Lung (tissue), 12 donors: ENCODE data around the gene CLDN4. TPM values are rescaled to one million over a fixed set of nuclear protein-coding genes. Genes with fewer than 3 reads are reported as not detected.

Experiments
- ATAC-seq: fragments of 200-7000 bp; cut with Tn5 transposase; one replicate; pipeline ENCODE4 v1.9.1; 2020; ENCODE audit warnings: moderate number of reproducible peaks; ENCODE audit not compliant: insufficient read depth, low FRiP score
- DNase-seq, 3 donors: peaks; one replicate each; pipeline ENCODE4 v3.0.0-alpha.2; 2013 to 2017
- H3K27ac ChIP-seq, 2 donors: one replicate each; pipeline ENCODE4 v1.5.1; 2013; ENCODE audit warnings: mild to moderate bottlenecking in 2 of 2, moderate library complexity in 2 of 2, control low read depth in 1 of 2, inconsistent platforms in 1 of 2, low read depth in 1 of 2, low read length in 1 of 2
- H3K27me3 ChIP-seq, 3 donors: one replicate each; pipeline ENCODE4 v1.5.1; 2013; ENCODE audit warnings: low read length in 2 of 3; ENCODE audit not compliant: control insufficient read depth in 3 of 3, insufficient read depth in 3 of 3
- H3K36me3 ChIP-seq, 4 donors: one replicate each; pipeline ENCODE4 v1.5.1; 2013; ENCODE audit warnings: low read length in 4 of 4, mild to moderate bottlenecking in 1 of 4, moderate library complexity in 1 of 4; ENCODE audit not compliant: control insufficient read depth in 4 of 4, insufficient read depth in 4 of 4
- H3K4me1 ChIP-seq, 5 donors: one replicate each; pipeline ENCODE4 v1.5.1; 2013; ENCODE audit warnings: low read length in 5 of 5, mild to moderate bottlenecking in 2 of 5, moderate library complexity in 1 of 5; ENCODE audit not compliant: control insufficient read depth in 5 of 5, insufficient read depth in 5 of 5
- H3K4me3 ChIP-seq: one replicate; pipeline ENCODE4 v1.5.1; 2013; ENCODE audit warnings: mild to moderate bottlenecking, control low read depth, moderate library complexity
- H3K9ac ChIP-seq, 2 donors: one replicate each; pipeline ENCODE4 v1.5.1; 2013; ENCODE audit warnings: low read length in 2 of 2, control low read depth in 1 of 2; ENCODE audit not compliant: insufficient read depth in 1 of 2
- H3K9me3 ChIP-seq, 4 donors: one replicate each; pipeline ENCODE4 v1.5.1; 2013; ENCODE audit warnings: low read length in 3 of 4, mild to moderate bottlenecking in 1 of 4, moderate library complexity in 1 of 4; ENCODE audit not compliant: control insufficient read depth in 4 of 4, insufficient read depth in 3 of 4
- CTCF ChIP-seq: IDR thresholded peaks from 2 replicates; pipeline ENCODE4 v1.5.1; 2012; ENCODE audit warnings: mild to moderate bottlenecking; ENCODE audit errors: control extremely low read depth, extremely low read depth
- WGBS, 2 donors: extraction: QIAGEN DNeasy Blood & Tissue Kit; methylation state at CpG; one replicate each; pipeline ENCODE4 v1.1.7; 2013; 5-methylcytosine and 5-hydroxymethylcytosine counted together
- polyA plus RNA-seq, 2 donors: library from polyadenylated mRNA; stranded (reverse); fragments of 200-250 nt; gene quantifications; one replicate each; pipeline ENCODE4 v1.2.1, GENCODE V29; 2013
- total RNA-seq, 2 donors: library from RNA; depleted of rRNA in 1 of 2; stranded (reverse); fragments of >200 nt in 1 of 2; gene quantifications; one replicate each; pipeline ENCODE4 v1.2.1, GENCODE V29; 2014 to 2021
- donor health status: control.
- donor health status: control.
- donor health status: Bipolar disorder and iron deficiency.
- donor health status: healthy.
- donor health status: DM: yes; HTN: yes; CAD: no.

Gene CLDN4
- total and polyA plus RNA-seq, 4 donors = 99.8 to 169 (median 152) TPM

GRCh38 chr7:73847941-73848723 is 17.3 kb downstream of the CLDN4 start:
- no peak overlapping the region for H3K27ac ChIP-seq
- TF ChIP-seq CTCF = no peak
- no peaks in the 10 kb centered on the region for H3K36me3 ChIP-seq
- H3K9me3 ChIP-seq = no peaks in the 10 kb centered on the region
- DNase-seq (no peak), ATAC-seq (no peak)
- no peak overlapping the region for H3K4me3 ChIP-seq
- no peaks in the 10 kb centered on the region for H3K27me3 ChIP-seq
- H3K4me1 ChIP-seq = peaks cover 0 to 4% (median 0%) of the 10 kb centered on the region in 5 donors
- H3K9ac ChIP-seq = no peak overlapping the region
- 93 to 94% methylated on average over 10 of the region's 10 CpGs for WGBS, 2 donors

- Histone ChIP-seq H3K9me3 (no peaks in the 10 kb centered on the region), H3K4me3 (no peak overlapping the region), H3K27ac (peak overlapping the region in 1 of 2 donors; percentile 85), H3K4me1 (peaks cover 0 to 3% (median 0%) of the 10 kb centered on the region in 5 donors), H3K36me3 (no peaks in the 10 kb centered on the region), H3K27me3 (peaks cover 0 to 4% (median 4%) of the 10 kb centered on the region in 3 donors), H3K9ac (no peak overlapping the region)
- TF ChIP-seq CTCF = no peak
- WGBS, 2 donors = 51 to 53% methylated on average over 4 of the region's 4 CpGs
- ATAC-seq = peak; percentile 45
- no peak for DNase-seq
These were observed 20.0 kb downstream of the CLDN4 start for GRCh38 chr7:73850781-73851207.

- ATAC-seq (peak; percentile 81), DNase-seq (no peak)
- H3K36me3 ChIP-seq = no peaks in the 10 kb centered on the region
- H3K27me3 ChIP-seq = peaks cover 0 to 4% (median 4%) of the 10 kb centered on the region in 3 donors
- H3K27ac ChIP-seq = peak overlapping the region in 1 of 2 donors; percentile 85
- 40 to 47% methylated on average over 8 of the region's 8 CpGs for WGBS, 2 donors
- peaks cover 0 to 3% (median 0%) of the 10 kb centered on the region in 5 donors for H3K4me1 ChIP-seq
- no peak overlapping the region for H3K4me3 ChIP-seq
- H3K9ac ChIP-seq = no peak overlapping the region
- no peak for TF ChIP-seq CTCF
- no peaks in the 10 kb centered on the region for H3K9me3 ChIP-seq
These were observed 20.9 kb downstream of the CLDN4 start for GRCh38 chr7:73851410-73852338.
